IPS-NIHi7 (cell line): ENCODE results near the gene LRPPRC.
"Not testable (repeated sequence)": the region's sequence is repeated elsewhere in the genome, so short reads cannot be mapped to it uniquely, and the experiment has no call there.

ENCODE experiments used
- DNase-seq: peaks from one replicate; pipeline ENCODE4 v3.0.0; 2012; ENCODE audit warnings: mixed read lengths; ENCODE audit errors: extremely low spot score

Gene LRPPRC

DNA sequence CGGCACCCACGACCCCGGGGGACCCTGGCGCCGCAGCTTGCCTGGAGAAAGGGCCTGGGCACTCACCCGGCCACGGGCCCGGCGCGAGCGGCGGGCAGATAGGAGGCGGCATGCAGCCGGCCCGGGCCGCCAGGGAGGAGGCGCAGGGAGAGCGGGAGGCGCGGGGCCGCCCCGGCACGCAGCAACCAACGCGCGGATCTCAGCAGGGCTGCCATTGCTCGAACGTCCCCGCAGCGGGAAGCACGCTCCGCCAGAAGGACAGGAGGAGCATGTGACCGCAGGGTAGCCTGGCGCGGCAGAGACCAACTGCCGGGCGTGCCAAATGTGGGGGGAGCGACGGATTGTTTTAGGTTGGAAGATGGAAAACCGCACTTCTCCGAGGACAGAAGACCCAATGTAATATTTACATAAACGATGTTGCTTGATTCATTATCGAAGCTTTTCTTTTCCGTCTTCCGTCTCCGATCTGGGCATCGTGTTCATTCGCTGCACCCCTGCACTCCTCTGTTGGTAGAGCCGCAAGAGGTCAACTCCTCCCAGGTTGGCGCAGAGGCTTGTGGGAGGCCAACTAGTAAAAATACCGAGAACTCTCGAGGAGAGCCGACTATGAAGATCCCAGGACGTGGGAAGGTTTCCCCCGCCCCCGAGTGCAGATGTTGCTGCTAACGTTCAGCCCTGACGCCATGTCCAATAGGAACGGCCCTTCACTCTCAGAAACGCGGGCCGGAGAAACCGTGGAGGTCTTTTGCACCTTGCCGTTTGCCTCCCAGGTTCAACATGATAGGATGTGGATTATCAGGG is at the start of gene LRPPRC:
LRPPRC (minus strand) TSS at position 257 of the 801 bp plus-strand sequence; CDS start at position 215, 42 bp downstream.
- peak; percentile 98 for DNase-seq

DNA sequence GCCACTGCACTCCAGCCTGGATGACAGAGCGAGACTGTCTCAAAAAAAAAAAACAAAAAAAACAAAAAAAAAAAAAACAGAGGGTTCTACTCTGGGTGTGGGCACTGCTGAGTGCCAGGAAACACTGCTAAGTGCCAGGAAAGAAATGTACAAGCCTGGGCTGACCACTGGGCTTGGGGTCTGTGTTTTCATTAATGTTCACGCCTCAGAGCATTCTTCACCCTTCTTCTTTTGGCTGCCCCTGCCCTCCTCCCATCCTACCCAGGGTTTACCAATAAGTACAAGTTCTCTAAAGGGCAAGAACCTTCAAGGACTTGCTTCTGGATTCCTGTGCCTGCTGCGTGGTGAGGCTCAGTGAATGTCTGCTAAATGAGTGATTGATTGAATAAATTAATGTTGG is 49.3 kb upstream of the LRPPRC start:
- no peak for DNase-seq

DNA sequence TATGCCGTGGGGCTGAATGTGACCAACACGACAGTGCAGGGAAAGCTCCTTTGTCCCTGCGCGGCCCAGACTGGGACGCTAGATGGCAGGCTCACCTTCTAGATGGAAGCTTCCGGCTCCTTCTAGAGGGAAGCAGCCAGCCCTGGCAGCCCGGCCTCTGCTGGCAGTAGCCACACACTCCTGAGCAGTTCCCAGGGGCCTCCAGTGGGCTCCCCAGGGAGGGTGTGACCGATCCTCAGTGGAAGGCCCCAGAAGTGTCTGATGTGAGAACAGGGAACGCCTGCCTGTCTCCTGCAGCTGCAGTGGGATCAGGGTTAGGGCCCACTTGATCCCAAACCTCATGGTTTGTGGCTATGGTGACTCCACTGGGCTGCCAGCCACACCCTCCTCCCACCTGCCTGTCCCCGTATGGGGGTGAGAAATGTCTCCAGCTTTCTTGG is 48.5 kb upstream of the LRPPRC start:
- peak; percentile 95 for DNase-seq

DNA sequence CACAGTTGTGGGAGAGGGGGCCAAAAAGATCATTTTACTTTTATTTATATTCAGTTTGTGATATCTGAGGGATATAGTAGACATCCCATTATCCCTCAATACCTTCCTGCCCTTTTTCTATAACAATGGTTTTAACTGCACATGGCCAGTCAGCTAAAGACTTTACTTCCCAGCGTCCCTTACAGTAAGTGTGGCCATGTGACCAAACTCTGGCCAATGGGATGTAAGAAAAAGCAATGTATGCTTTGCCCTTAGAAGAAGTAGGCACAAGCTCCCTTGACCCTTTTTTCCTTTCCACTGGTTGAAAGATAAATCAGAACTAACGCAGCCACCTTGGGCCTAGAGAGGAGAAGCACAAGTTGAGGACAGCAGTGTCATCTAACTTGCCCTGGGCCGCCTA is 44.6 kb upstream of the LRPPRC start:
- DNase-seq: no peak

DNA sequence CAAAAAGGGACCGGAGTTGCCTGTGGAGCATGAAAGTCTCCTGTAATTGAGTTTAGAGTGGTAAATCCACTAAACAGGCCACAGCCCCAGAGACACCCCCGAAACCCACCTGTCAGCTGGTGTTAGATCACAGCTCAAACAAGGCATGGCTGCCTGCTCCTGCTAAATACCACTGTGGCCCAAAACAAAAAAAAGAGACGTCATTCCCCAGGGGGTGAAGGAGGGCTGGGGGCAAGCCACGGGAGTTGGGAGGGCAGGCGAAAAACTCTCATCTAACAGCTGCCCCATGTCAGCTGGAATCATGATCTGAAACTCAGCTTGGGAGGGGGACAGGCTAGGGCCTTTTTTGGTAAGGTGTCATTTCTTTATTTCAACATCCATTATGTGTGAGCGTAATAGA is 42.5 kb upstream of the LRPPRC start:
- DNase-seq: no peak

DNA sequence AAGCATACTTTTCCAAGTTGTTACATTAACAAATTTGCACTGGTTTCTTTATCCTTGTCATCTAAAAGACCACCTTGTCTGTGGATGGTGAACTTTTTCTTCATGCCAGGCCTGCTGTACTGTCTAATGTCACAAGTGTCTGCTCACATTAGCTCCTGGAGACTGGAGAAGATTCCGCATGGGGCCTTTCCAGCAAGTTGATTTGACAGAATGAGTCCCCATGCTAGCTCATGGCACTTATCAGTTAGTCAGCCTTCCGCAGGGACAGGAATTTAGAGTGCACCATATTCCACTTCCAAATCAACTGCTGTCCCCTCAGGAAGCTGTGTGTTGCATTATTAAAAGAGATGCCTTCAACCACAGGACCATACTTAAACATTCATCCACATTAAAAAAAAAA is 41.4 kb upstream of the LRPPRC start:
- no peak for DNase-seq

DNA sequence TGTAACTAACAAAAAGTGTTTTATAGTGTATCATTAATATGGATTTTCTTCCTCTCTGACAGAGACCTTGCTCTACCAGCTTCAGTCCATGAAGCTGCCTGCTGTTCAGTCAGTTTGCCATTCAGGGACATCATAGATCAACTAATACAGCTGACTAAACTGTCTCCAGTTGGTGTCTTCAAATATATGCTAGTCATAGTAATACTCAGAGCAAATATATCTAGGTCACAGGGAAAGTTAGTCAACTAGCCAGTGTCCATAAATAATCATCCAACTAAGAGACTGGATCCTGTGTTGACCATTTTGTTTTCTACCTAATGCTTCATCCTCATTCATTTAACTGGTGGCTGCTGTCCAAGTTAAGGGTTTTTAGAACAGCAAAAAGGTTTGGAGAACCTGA is 38.2 kb upstream of the LRPPRC start:
- no peak for DNase-seq

DNA sequence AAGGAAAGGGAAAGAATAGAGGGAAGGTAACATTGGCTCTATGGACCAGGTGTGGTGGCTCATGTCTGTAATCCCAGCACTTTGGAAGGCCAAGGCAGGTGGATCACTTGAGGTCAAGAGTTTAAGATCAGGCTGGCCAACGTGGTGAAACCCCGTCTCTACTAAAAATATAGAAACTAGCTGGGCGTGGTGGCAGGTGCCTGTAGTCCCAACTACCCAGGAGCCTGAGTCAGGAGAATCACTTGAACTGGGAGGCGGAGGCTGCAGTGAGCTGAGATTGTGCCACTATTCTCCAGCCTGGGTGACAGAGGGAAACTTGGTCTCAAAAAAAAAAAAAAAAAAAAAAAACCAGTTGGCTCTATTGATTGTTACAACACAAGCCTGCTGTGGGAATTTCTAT is 31.3 kb upstream of the LRPPRC start:
- not testable (repeated sequence) for DNase-seq

DNA sequence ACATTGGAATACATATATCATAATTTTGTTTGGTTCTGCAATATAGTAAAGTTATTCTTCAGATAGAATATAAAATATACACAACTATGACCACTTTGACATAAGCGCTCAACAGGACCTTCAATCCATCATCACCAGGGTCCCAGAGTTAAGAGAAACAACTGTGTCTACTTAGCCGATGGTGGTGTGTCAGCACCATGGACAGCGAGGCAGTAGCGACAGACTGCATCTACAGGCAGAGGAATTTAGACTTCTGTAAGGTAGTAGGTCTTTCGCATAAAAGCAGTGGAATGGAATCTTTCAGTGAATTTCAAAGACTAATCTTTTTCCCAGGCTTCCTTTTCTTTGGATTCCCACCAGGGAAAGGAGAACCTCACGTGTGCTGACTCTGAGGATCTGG is 20.5 kb upstream of the LRPPRC start:
- DNase-seq: peak; percentile 77

DNA sequence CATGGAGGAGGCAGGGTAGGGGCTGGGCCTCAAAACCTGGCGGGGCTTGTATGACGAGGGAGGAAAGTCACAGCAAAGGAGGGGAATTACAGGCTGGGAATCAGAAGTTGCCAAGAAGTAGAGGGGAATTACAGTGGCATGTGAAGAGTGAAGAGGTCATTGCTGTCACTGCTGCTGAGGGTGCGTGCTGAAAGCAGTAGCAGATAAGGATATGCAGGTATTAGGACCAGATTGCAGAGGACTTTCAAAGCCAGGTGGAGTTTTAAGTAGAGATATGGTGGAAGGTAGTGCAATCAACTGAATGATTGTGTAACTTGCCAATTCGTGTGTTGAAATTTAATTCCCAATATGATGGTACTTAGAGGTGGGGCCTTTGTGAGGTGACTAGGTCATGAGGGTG is 19.4 kb upstream of the LRPPRC start:
- DNase-seq: no peak

DNA sequence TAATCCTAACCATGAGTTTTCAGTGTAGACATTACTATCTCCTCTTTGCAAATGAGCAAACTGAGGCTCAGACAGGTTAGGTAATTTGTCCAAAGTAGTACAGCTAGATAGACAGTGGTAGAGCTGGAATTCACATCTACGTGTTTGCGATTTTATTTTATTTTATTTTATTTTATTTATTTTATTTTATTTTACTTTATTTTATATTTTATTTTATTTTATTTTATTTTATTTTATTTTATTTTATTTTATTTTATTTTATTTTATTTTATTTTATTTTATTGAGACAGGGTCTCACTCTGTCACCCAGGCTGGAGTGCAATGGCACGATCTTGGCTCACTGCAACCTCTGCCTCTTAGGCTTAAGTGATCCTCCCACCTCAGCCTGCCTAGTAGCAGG is 17.4 kb upstream of the LRPPRC start:
- not testable (repeated sequence) for DNase-seq

DNA sequence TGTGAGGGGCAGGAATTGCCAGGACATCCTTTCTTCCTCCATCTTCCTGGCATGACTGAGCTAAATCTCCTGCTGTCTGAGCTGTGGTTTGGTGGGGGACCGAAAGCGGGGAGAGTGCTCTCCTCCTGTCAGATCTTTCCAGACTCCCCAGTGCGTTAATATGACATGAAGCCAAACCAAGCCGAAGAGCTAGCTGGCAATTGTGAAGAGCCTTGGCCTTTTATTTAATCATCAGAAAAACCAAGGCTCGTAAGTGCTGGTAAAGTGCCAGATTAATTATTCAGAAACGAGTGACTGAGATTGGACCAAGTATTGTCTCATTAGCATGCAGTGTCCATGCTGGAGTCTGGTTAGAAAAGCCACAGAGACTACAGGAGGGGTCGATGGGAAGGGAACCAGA is 14.5 kb upstream of the LRPPRC start:
- DNase-seq: no peak

DNA sequence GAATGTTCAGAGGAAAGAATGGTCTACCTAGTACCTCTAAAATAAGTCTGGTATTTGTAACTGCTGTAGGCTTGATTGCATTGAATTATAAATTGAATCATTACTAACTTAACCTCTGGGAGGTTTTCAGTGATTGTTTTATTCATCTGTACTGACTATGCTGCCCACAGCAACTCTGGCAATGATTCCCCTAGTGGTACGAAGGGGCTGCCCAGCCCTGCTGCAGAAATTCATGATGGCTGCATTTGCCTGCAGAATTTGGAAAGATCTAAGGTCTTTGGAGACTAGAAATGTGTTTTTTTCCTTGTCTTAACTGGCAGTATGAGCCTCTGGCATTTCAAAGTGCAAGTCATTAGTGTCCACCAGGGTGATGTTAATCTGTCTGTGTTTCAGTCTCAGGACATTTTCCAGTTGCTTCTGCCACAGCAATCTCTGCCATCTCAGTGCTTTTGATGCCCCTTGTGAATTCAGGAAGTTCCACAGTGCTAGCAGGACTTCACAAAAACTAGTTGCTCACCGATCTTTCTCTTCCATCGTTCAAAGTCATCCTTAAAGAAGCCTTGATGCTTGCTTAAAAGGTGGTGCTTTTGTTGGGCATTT is 13.4 kb upstream of the LRPPRC start:
- no peak for DNase-seq

DNA sequence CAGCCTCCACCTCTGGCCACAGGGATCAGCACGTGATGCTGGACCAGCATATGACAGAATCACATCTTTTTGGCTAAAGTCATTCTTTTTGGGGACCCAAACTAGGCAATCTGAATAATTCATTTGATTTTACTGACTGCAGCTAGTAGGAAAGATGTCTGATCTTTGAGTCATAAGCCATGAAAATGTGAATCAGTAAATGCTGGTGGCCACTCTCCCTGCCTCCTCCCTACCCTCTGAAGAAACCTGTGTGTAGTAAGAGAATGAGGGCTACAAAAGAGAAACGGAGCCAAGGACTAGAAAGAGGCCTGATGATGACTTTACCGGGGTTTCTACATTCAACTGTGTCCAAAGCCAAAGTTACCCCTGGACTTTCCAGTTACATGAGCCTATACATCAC is 10.1 kb upstream of the LRPPRC start:
- DNase-seq: no peak

DNA sequence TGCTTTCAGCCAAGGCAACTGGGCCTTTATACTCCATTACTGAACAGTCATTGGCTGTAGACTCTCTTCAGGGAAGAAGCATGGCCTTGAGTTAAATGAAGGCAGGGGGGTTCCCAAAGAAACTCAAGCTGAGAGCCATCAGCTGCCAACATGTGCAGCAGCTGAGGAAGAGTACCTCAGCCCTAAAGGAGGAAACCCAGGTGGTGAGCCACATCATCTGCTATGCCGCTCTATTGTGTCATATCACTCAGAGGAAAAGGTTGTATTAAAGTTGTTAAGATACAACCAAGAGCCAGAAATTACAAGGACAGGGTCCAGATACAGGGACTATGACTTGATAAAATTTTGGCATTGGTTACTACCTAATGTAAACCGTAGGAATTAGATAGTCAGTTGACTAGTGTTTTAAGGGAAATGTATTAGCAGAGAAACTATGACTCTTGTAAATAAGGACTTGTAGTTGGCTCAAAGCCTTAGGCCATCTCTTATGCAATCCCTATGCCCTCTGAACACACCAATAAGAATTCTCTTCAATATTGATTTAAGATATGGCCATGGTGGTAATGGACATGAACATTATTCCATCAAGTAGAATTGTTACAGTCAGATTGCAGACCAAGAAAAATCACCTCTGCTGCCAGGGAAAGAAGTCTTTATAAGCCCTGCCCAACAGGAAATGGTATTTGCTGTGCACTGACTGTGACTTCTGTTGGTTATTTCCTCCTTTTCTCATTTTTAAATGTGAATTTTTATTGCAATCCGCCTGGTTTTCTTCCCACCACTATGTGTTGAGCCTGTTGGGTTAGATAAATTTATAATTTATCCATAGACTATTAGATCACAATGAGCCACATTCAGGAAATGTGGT is 9.2 kb upstream of the LRPPRC start:
- no peak for DNase-seq

DNA sequence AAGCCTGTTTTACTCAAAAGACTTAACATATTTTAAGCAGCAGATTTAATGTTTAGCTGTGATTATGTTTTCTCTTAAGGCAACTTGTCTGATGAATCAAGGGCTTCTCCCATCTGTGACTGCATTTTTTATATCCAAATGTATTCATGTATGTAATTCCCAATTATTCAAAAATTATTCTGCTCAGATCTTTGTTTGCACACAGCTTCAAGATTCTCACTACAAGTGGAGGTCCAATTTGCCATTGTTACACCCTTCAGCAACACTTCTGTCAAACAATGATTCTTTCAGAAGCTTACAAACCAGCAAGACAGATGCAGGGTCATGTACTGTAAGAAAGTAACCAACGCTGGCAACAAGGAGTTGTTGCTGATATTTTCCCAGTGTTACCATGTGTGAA is 5.9 kb upstream of the LRPPRC start:
- no peak for DNase-seq

DNA sequence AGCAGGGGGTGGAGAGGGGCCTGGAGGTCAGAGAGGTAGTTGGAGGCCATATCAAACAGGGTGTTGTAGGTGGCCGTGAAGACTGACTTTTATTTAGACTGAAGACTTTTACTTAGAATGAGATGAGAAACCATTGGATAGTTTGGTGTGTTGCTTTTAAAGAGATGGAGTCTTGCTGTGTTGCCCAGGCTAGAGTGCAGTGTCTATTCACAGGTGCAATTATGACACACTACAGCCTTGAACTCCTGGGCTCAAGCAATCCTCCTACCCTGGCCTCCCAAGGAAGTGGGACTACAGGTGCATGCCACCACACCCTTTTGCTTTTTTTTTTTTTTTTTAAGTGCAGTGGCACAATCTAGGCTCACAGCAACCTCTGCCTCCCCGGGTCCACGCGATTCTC is 2.5 kb upstream of the LRPPRC start:
- no peak for DNase-seq

DNA sequence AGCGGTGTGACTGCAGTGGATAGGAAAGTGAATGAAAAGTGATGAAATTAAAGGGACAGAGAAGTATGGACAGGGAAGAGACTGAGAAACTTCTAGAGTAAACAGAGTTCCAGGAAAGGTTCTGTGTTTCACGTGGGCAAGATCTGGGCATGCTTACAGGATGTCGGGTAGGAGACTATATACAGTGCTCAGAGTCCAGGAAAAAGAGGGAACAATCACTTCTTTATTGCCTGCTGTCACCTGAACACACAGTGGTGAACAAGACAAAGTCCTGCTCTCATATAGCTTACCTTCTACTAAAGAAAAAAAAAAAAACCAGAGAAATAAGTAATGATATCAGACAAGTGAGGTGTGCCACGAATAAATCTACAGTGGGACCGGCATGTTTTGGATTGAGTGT is 2.4 kb downstream of the LRPPRC start:
- DNase-seq: no peak

DNA sequence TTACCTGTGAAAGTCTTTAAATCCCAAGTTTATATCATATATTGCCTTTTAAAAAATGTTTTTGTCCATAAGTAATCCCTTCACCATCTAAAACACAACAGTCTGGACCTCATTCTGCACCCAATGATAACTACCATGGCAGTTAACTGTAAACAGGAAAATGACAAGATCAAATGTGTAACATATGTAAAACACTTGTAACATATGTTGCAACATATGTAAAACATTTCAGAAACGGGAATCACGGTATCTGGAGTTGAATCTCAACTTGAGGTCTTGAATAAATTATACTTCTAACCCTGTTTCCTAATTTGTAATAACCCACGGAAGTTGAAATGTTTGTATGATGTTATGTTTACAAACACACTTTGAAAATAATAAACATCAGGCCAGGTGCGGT is 6.2 kb downstream of the LRPPRC start:
- DNase-seq: no peak

DNA sequence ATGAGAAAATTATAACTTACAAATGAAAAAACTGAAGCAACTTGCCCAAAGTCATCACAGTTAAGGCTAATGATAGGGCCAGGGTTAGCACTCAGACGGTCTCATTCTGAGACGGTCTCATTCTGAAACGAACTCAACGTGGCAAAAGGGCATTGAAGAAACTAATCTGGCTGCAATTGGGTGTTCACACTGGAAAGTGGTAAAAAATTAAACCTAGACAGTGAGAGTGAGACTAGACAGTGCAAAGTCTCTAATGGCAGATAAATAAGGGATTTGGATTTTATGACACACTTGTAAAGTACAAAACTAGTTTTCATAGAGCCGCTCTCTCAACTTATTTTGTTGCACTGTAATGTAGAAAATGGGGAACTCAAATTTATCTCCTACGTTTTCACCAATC is 9.2 kb downstream of the LRPPRC start:
- DNase-seq: no peak

DNA sequence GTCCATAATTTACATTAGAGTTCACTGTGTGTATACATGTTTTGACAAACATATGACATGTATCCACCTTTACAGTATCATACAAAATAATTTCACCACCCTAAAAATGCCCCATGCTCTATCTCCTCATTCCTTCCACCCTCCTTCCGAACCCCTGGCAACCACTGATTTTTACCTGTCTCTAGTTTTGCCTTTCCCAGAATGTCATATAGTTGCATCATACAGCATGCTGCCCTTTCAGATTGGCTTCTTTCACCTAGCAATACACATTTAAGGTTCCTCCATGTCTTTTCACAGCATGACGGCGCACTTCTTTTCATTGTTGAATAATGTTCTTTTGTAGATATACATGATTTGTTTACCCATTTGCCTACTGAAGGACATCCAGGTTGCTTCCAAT is 10.4 kb downstream of the LRPPRC start:
- DNase-seq: no peak

DNA sequence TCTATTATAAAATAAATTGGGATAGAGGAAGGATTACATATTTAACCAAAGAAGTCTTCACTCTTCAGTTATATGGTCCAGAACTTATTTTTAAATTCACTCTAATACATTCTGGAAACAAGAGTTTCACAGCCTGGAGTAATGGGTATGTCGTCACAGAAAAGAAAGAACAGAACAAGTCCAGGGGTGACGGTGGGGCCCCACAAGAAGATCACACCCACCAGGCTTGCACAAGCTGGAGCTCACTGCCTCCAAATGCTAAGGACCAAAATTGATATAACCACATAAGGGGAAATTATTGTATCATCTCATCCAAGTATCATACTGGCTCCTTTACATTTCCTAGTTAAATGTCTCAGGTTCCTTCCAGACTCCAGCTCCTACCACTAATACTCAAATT is 11.3 kb downstream of the LRPPRC start:
- DNase-seq: no peak

DNA sequence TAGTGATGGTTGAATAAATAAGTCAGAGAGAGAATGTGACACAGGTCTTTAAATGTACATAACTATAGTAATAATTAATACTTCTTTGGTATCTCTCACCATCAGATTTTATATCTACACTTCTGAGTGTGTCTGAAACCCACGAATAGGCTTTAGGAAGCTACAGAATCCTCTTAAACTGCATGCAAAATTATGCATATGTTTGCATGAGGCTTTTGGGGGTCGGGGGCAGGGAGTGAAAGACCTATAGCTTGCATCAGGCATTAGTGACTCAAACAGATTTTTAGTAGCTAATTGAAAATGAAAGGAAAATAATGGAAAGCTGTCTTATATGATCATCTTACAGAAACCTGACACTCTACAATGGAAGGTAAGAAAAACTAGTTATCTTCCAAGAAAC is 14.9 kb downstream of the LRPPRC start:
- DNase-seq: no peak
